ENCODE data around the gene TMEM178B. TPM values are rescaled to one million over a fixed set of nuclear protein-coding genes. Genes with fewer than 3 reads are reported as not detected.

Gene TMEM178B
- total RNA-seq, 1 experiment from 2014 or later = not detected

DNA sequence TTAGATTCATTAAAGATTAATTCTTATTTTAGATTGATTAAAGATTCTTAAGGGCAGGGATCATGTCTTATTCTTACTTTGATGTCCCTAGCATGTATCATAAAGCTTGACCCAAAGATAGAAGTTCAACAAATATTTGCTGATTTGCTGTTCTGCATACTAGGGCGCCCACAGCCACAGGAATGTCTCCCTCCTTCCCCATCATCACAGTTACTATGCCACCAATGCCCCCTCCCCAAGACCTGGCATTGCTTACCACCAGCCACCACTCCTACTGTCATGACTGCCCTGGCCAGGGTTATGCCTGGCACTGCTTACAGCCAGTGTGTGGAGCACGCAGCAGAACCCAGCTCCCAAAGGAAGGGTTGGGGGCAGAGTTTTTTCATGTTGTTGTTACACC, 390.7 kb downstream of the TMEM178B start:
- H3K4me3 ChIP-seq = no peak overlapping the region
- no TSS peak for BruUV-seq (replicated peaks)
- no peak overlapping the region for H3K27ac ChIP-seq
- H3K36me3 ChIP-seq (ENCODE audit: low read depth) = no peaks in the 10 kb centered on the region
- intact Hi-C loops (cut with micrococcal nuclease; ENCODE audit: unreplicated experiment) = no loop called here
- H4K20me1 ChIP-seq (ENCODE audit: insufficient read depth) = no peaks in the 10 kb centered on the region
- H3K4me2 ChIP-seq = no peak overlapping the region
- H3K4me1 ChIP-seq (replicated peaks; ENCODE audit: insufficient read depth) = no peaks in the 10 kb centered on the region
- no peaks in the 10 kb centered on the region for H3K9me2 ChIP-seq (ENCODE audit: insufficient read depth)
- no peak for DNase-seq
- POLR2A ChIA-PET (ENCODE audit: unreplicated experiment) = interaction anchor here (0.7 kb wide), 1 partner anchor 71 kb away, joined by 8 read pairs; no protein-coding TSS in a partner anchor
- H3F3A ChIP-seq (ENCODE audit: insufficient read depth, low read depth) = no peaks in the 10 kb centered on the region
- no peaks in the 10 kb centered on the region for H3K9me3 ChIP-seq (ENCODE audit: insufficient read depth, low read depth)
- CTCF ChIA-PET = no interaction called here
- TF ChIP-seq, protein P1, sequence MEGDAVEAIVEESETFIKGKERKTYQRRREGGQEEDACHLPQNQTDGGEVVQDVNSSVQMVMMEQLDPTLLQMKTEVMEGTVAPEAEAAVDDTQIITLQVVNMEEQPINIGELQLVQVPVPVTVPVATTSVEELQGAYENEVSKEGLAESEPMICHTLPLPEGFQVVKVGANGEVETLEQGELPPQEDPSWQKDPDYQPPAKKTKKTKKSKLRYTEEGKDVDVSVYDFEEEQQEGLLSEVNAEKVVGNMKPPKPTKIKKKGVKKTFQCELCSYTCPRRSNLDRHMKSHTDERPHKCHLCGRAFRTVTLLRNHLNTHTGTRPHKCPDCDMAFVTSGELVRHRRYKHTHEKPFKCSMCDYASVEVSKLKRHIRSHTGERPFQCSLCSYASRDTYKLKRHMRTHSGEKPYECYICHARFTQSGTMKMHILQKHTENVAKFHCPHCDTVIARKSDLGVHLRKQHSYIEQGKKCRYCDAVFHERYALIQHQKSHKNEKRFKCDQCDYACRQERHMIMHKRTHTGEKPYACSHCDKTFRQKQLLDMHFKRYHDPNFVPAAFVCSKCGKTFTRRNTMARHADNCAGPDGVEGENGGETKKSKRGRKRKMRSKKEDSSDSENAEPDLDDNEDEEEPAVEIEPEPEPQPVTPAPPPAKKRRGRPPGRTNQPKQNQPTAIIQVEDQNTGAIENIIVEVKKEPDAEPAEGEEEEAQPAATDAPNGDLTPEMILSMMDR (conservative IDR thresholded peaks at IDR 0.05) = no peak
- TF ChIP-seq EZH2 (IDR thresholded peaks at IDR 0.05; ENCODE audit: low read depth) = no peak
- no peaks in the 10 kb centered on the region for H3K79me2 ChIP-seq (ENCODE audit: low read depth)
- no peak overlapping the region for H2AFZ ChIP-seq
- H3K27me3 ChIP-seq (ENCODE audit: insufficient read depth, low read depth) = peaks cover 91% of the 10 kb centered on the region

DNA sequence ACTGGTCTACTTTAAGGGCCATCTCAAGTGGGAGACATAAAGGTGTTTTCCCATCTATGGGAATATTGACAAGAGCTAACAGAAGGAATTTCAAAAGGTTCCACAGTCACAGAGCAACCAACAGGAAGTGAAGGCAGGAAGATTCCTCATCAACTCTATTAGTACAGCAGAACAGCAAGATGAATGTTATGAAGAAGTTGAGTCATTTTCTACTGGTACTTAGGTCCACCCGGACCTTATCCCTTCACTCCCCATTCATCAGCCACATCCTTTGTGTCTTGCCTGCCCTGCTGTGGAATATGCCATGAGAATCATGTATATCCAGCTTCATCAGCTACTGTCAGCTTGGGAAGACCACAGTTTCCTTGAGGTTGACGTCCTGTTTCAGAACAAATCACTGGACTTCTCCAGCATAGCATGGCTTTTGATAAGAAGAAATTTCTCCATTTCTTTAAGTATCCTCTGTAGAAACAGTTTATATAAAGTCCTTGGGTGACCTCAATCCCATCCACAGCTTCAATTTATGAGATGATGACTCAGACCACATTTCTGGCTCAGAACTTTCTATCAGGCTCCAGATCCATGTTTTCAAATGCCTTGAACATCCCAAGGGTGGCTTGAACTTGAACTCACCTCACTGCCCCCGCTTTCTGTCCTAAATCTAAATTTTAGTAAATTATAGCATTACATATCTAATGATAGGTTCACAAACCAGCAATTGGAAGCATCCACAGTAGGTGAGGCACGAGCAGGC, 392.5 kb downstream of the TMEM178B start:
- Histone ChIP-seq H4K20me1 (ENCODE audit: insufficient read depth) (no peaks in the 10 kb centered on the region), H3K79me2 (ENCODE audit: low read depth) (no peaks in the 10 kb centered on the region), H3K27ac (no peak overlapping the region), H3K4me3 (no peak overlapping the region), H2AFZ (no peak overlapping the region), H3K9me3 (ENCODE audit: insufficient read depth, low read depth) (no peaks in the 10 kb centered on the region), H3K4me1 (replicated peaks; ENCODE audit: insufficient read depth) (no peaks in the 10 kb centered on the region), H3K9me2 (ENCODE audit: insufficient read depth) (no peaks in the 10 kb centered on the region), H3K27me3 (ENCODE audit: insufficient read depth, low read depth) (peaks cover 89% of the 10 kb centered on the region), H3K36me3 (ENCODE audit: low read depth) (no peaks in the 10 kb centered on the region), H3K4me2 (no peak overlapping the region), H3F3A (ENCODE audit: insufficient read depth, low read depth) (no peaks in the 10 kb centered on the region)
- CTCF ChIA-PET = no interaction called here
- DNase-seq = no peak
- BruUV-seq (replicated peaks) = no TSS peak
- POLR2A ChIA-PET (ENCODE audit: unreplicated experiment) = no interaction called here
- TF ChIP-seq, protein P1 (conservative IDR thresholded peaks at IDR 0.05) = no peak
- no peak for TF ChIP-seq EZH2 (IDR thresholded peaks at IDR 0.05; ENCODE audit: low read depth)
- intact Hi-C loops (cut with micrococcal nuclease; ENCODE audit: unreplicated experiment) = no loop called here

DNA sequence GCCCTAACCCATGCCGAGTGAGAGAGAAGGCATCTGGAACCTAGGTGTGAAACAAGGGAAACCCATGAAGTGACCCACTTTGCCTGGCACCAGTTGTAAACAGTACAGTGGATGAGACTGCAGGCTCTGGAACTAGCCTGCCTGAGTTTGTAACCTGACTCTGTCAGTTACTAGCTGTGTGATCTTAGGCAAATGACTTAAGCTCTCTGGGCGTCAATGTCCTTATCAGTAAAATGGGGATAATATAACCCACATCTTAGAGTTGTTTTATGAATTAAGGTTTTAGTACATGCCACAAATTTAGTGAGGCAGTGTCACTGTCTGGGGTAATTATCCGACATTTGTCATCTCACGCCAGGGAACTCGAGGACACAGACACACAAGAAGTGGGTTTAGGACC, 394.5 kb downstream of the TMEM178B start:
- H3K36me3 ChIP-seq (ENCODE audit: low read depth) = no peaks in the 10 kb centered on the region
- no TSS peak for BruUV-seq (replicated peaks)
- H3K4me2 ChIP-seq = no peak overlapping the region
- H3K4me3 ChIP-seq = no peak overlapping the region
- no peak for DNase-seq
- H3K27ac ChIP-seq = no peak overlapping the region
- ChIA-PET CTCF (no interaction called here), POLR2A (ENCODE audit: unreplicated experiment) (no interaction called here)
- no peaks in the 10 kb centered on the region for H3K9me3 ChIP-seq (ENCODE audit: insufficient read depth, low read depth)
- no peaks in the 10 kb centered on the region for H3K4me1 ChIP-seq (replicated peaks; ENCODE audit: insufficient read depth)
- no peak overlapping the region for H2AFZ ChIP-seq
- intact Hi-C loops (cut with micrococcal nuclease; ENCODE audit: unreplicated experiment) = no loop called here
- H3F3A ChIP-seq (ENCODE audit: insufficient read depth, low read depth) = no peaks in the 10 kb centered on the region
- no peaks in the 10 kb centered on the region for H4K20me1 ChIP-seq (ENCODE audit: insufficient read depth)
- H3K27me3 ChIP-seq (ENCODE audit: insufficient read depth, low read depth) = peaks cover 88% of the 10 kb centered on the region
- TF ChIP-seq EZH2 (IDR thresholded peaks at IDR 0.05; ENCODE audit: low read depth) = no peak
- TF ChIP-seq, protein P1 (conservative IDR thresholded peaks at IDR 0.05) = no peak
- no peaks in the 10 kb centered on the region for H3K9me2 ChIP-seq (ENCODE audit: insufficient read depth)
- no peaks in the 10 kb centered on the region for H3K79me2 ChIP-seq (ENCODE audit: low read depth)

Data from PC-9 (cell line).